ENCODE results near the gene USP37.

The USP37 gene

GRCh38 chr2:218444692-218445357, 123.3 kb downstream of the USP37 start:
- no peak overlapping the region for H3K4me3 ChIP-seq (ENCODE audit: low read depth, low read length)
- TF ChIP-seq CTCF (IDR thresholded peaks at IDR 0.05; ENCODE audit: borderline replicate concordance, insufficient read depth, low read depth, low read length) = no peak

DNA sequence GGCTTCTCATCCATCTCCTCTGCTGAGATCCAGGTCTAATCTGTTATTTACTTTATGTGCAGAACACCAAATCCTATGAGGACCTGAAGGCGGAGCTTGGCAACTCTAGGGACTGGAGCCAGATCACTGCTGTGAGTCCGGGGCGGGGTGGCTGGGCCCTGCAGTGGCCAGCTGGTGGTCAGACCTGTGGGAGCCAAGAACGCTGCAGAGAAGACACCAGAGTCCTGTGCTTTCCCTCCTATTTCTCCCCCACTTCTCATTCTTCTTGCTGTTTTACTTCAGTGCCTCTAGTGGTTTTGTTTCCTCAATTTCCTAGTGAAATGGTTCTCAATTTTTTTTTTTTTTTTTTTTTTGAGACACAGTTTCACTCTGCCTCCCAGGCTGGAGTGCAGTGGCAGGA, 129.6 kb downstream of the USP37 start:
- TF ChIP-seq CTCF (IDR thresholded peaks at IDR 0.05; ENCODE audit: borderline replicate concordance, insufficient read depth, low read depth, low read length) = no peak
- H3K4me3 ChIP-seq (ENCODE audit: low read depth, low read length) = no peak overlapping the region

DNA sequence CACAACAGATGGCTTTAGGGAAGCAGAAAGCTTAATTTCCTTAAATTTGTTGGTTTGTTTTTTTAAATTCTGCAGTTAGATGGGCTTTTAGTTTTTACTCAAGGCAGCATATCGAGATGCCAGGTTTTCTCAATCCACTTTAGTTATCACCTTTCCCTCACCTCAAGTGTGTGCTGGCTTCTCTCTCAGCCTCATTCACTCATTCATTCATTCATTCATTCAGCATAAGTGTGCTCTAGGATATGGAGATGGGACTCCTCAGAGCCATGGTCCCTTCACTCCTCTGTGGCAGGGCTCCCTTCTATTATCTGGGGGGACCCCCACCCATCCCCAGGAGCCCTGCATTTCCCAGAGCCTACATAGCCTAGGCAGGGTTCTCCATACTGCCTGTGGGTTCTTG, 130.2 kb downstream of the USP37 start:
- no peak for TF ChIP-seq CTCF (IDR thresholded peaks at IDR 0.05; ENCODE audit: borderline replicate concordance, insufficient read depth, low read depth, low read length)
- no peak overlapping the region for H3K4me3 ChIP-seq (ENCODE audit: low read depth, low read length)

DNA sequence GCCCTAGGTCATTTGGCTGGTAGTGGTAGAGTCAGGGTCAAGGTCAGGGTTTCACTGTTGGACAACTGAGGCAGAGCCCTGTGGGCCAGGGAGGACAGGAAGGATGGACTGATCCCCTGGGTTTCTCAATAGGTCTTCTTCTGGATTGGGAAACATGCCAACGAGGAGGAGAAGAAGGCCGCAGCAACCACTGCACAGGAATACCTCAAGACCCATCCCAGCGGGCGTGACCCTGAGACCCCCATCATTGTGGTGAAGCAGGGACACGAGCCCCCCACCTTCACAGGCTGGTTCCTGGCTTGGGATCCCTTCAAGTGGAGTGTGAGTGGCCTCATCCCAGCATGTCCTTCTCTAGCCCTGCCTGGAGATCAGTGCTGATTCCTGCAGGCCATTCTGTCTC, 131.2 kb downstream of the USP37 start:
- no peak overlapping the region for H3K4me3 ChIP-seq (ENCODE audit: low read depth, low read length)
- no peak for TF ChIP-seq CTCF (IDR thresholded peaks at IDR 0.05; ENCODE audit: borderline replicate concordance, insufficient read depth, low read depth, low read length)

GRCh38 chr2:218435003-218435982, 132.9 kb downstream of the USP37 start:
- no peak overlapping the region for H3K4me3 ChIP-seq (ENCODE audit: low read depth, low read length)
- no peak for TF ChIP-seq CTCF (IDR thresholded peaks at IDR 0.05; ENCODE audit: borderline replicate concordance, insufficient read depth, low read depth, low read length)

DNA sequence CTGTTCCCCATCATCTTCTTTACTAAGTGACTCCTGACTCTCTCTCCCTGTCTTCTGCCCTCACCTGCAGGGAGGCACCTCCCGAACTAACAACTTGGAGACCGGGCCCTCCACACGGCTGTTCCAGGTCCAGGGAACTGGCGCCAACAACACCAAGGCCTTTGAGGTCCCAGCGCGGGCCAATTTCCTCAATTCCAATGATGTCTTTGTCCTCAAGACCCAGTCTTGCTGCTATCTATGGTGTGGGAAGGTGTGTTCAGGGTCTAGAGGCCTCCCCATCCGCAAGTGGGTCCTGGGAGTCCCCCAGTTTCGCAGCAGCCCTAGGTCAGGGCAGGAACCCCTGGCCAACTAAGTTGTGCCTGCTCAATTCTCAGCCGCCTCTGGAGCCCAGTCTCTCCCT, 133.7 kb downstream of the USP37 start:
- TF ChIP-seq CTCF (IDR thresholded peaks at IDR 0.05; ENCODE audit: borderline replicate concordance, insufficient read depth, low read depth, low read length) = no peak

More for the DNA sequence above, 133.7 kb downstream of the USP37 start:
- H3K4me3 ChIP-seq (ENCODE audit: low read depth, low read length) = no peak overlapping the region
